GM21786 (cell line): ENCODE data around the gene TTC8.
"Not testable (repeated sequence)": the region's sequence is repeated elsewhere in the genome, so short reads cannot be mapped to it uniquely, and the experiment has no call there.

Source experiments
- ATAC-seq: cut with Tn5 transposase; IDR thresholded peaks from one replicate; pipeline ENCODE4 v1.9.1; 2021; ENCODE audit not compliant: unreplicated experiment

Gene TTC8

GRCh38 chr14:88824314-88825077 lies at the start of gene TTC8:
TSS of gene TTC8 (plus strand) at chr14:88824651. CDS start at chr14:88824708, 57 bp downstream.
- peak; percentile 98 for ATAC-seq

DNA sequence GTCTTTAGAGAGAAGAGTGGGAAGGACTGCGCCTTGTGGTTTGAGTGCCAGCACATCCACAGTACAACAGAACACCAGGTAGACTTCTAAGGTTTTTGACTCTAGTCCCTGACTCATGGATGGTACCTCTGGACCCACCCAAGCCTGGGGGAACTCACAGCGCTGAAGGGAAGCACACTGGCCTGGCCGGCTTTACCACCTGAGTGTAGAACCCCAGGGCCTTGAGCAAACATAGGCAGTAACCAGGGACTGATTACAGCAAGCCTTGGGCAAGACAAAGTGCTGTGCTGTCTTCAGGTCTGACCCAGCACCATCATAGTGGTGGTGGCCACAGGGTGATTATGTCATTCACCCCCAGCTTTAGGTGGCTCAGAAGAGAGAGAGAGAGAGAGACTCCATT lies 48.9 kb upstream of the TTC8 start:
- ATAC-seq = no peak

DNA sequence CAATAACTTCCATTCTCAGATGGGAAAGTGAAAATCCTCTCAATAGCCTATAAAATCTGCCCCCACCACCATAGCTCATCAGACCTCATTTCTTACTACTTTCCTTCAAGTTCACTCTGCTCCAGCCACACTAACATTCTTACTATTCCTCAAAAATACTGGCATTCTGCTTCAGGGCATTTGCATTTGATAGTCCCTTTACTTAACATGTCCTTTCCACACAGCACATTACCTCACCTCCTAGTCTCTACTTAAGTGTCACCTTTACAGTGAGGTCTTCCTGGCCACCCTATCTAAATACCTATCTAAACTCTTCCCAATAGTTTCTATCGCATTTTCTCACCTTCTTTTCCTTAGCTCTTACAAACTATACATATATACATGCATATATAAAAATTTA lies 38.5 kb upstream of the TTC8 start:
- no peak for ATAC-seq

- no peak for ATAC-seq
These were observed 37.7 kb upstream of the TTC8 start for GRCh38 chr14:88786715-88787114.

DNA sequence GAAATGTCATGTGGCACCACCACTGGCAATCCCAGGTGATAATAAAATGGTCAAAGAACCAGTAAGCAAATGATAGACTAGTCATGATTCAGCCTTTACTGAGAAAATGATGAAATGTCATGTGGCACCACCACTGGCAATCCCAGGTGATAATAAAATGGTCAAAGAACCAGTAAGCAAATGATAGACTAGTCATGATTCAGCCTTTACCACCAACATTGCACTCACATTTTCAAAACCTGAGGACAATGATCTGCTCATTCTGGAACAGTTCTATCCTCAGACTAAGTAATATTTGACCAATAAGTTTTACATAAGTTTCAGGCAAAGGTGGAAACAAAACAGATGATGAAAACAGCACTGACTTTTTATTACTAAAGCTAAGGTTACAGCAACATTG lies 34.9 kb upstream of the TTC8 start:
- ATAC-seq = not testable (repeated sequence)

DNA sequence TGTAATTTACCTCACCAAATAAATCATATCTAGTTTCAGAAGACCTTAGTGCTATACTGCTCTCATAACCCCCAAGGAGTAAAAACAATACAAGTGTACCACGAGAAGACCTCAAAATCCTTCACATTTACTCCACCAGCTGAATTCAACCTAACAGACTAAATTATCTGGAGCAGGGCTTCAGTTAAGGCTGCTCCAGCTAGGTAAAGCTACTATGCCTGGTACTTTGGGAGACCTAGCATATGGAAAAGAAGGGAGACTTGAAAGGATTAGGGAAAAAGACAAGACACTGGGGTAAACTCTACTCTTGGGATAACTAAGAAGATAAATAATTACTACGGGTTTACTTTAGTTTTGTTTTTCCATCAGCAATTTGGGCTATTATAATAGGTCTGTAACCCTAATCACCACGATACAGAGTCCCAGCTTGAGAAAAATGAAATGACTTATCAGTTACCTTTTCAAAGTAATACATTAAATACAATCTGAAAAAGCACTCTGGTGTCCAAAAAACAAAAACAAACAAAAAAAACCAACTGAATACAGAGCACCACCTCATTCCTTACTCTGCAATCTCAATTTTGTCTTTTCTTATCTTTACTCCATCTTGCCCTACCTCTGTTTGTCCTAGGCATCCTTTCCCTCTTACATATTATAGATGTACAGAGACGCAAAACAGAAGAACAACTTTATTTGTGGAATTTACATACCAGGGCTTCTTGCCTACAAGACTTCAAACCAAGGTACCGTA lies 33.8 kb upstream of the TTC8 start:
- no peak for ATAC-seq

DNA sequence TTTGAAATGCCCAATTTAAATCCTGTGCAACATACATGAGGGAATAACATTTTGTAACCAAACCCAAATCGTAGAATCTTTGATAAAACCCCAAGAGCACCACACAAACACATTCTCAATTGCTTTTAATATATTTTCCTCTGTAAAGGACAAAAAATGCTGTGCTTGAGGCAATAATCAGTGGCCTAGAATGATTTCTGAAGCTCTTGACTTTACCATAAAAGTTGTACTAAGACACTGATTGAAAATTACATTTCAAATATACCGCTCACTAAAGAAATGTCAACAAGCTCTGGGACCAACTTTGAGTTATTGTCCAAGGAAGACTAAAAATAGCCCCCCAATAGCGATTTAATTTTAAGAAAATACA lies 33.2 kb upstream of the TTC8 start:
- no peak for ATAC-seq

DNA sequence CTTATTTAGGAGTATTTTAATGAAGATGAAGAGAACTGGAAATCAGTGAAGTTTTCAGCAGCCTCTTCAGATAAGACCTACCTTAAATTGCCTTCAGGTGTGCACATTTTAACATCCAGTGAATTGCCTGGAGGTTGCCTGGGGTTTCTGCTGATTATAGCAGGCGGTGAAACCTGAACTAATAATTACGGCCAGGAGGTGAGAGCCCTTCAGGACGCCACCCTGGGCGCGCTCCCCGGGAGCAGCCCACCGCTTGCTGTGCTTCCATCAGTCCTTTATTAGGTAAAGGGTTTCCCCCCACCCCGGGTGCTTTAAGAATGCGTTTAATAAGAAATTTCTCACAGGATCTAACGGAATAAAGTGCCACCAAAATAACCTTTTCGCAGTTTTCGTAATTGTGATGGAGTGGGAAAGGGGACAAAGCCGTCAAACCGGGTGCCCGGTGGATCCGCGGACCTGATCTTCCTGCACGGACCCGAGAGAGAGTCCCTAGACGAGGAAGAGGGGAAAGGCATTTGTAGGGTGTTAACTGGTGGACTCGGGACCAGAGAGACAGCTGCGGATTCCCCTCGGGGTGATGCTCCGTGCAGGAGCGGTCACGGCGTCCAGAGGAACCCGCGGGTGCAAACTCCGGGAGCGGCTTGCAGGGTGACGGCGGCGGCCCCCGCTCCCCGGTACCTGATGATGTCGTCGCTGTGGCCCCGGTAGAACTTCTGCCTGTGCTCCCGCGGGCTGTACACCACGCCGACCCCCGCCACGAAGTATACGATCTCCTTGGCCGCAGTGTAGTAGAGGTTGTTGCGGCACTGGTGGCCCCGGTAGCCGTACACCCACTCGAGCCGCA lies 32.6 kb upstream of the TTC8 start:
- ATAC-seq = no peak

GRCh38 chr14:88792473-88793258 lies 31.8 kb upstream of the TTC8 start, which contains the start of gene EML5:
TSS of gene EML5 (minus strand) at chr14:88792953. CDS start at chr14:88792503, 450 bp downstream.
- ATAC-seq = peak; percentile 77

- no peak for ATAC-seq
These were observed 31.2 kb upstream of the TTC8 start for GRCh38 chr14:88793259-88793625.

GRCh38 chr14:88798156-88798555 lies 26.3 kb upstream of the TTC8 start:
- no peak for ATAC-seq

GRCh38 chr14:88799522-88799921 lies 24.9 kb upstream of the TTC8 start:
- ATAC-seq = no peak

GRCh38 chr14:88802596-88802995 lies 21.9 kb upstream of the TTC8 start:
- ATAC-seq = no peak

- no peak for ATAC-seq
These were observed 20.4 kb upstream of the TTC8 start for GRCh38 chr14:88804035-88804434.

DNA sequence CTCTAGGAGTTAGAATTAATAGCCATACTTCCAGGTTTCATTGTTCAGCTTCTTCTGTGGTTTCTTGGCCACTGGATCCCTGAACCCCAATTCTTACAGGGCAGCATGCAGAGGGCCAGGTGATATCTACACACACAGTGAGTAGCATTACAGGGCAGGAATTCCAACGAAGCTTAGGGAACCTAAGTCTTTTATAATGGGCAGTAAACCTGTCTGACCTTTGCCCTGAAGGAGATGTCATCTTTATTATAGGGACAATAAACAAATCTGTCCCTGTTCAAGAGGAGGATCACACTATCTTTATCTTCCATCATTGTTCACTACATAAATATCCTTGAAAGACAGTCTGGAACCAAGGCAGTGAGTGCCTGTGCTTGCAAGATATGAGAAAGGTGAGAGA lies 20.0 kb upstream of the TTC8 start:
- no peak for ATAC-seq

DNA sequence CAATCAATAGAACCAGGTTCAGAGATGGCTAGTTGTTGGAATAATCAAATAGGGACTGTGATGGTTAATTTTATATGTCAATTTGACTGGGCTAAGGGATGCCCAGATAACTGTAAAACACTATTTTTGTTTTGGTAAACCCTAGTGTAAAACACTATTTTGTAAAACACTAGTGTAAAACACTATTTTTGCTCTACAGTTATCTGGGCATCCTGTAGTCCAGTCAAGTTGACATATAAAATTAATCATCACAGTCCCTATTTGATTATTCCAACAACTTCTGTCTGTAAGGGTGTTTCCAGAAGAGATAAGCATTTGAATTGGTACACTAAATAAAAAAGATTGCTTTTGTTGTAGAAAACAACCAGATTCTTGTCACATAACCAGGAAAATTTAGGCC lies 16.1 kb upstream of the TTC8 start:
- no peak for ATAC-seq

DNA sequence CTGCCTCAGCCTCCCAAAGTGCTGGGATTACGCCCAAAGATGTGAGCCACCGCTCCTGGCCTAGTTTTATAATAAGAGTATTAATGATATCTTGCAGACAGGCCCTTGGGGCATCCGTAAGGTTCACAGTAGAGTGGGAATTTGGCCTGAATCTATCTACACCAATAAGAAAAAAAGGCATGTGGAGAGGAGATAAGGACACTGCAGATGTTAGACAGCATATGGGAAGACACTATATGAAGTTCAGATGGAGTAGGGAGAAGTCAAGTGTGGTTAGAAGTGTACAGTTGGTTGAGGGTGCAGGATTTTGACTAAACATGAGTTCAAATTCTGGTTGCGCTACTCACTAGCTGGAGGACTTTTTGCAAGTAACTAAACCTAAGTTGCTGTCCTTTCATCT lies 8.5 kb upstream of the TTC8 start:
- no peak for ATAC-seq

GRCh38 chr14:88818018-88818417 lies 6.4 kb upstream of the TTC8 start:
- ATAC-seq = peak; percentile 47

DNA sequence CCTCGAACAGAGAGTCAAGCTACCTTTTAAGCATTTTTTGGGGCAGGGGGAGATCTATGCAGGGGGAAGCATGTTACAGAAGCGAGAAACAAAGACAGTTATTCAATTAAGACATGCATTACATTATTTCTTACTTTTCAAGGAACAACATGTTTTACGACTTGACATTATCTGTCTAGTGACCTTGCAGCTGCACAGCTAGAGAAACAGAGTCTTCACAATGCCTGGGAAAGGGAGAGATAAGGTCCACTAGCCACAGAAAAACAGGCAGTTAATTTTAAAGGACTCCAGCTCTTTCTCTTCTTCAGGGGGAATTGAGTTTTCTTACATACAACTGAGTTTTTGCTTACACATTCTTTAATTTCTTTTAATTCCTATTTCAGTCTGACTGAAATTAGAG lies 4.8 kb upstream of the TTC8 start:
- not testable (repeated sequence) for ATAC-seq

DNA sequence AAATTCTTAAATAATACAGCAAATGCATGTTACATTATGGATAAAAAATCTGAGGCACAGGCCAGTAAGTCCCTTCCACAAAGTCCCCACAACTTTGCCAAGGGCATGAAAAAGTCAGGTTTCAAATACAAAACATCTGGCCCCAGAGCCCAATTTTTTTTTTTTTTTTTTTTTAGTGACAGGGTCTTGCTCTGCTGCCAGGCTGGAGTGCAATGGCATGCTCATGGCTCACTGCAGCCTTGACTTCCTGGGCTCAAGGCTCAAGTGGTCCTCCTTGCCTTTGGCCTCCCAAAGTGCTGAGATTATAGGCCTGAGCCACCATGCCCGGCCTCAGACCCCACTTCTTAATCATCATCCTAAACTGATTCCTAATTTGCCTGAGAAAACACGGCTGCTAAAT lies 3.1 kb upstream of the TTC8 start:
- ATAC-seq = no peak

- ATAC-seq = no peak
These were observed 2.6 kb upstream of the TTC8 start for GRCh38 chr14:88821888-88822287.
